GM12873 (cell line): ENCODE data around the gene RTN4R.

Experiments
- TF ChIP-seq, protein P1 (sequence below): IDR thresholded peaks from 2 replicates; pipeline ENCODE4 v1.5.1; 2012; ENCODE audit warnings: low read depth, mild to moderate bottlenecking, moderate library complexity, low read length, control low read depth; ENCODE audit not compliant: insufficient read depth; ENCODE audit errors: missing control alignments

The RTN4R gene

DNA sequence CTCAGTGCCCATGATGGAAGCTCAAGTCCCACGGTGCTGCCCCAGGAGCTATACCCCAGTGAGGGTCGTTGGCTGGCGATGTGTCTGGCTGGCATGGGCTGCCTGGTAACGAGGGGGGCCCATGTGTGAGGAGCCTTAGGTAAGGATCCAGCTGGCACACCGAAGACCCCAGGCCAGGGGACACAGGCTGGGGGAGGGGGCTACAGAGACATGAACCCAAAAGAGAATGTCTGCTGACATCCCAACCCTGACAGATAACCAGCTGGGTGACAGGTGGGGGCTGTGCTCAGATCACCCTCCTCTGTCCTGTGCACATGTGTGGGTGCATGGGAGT, 39.2 kb downstream of the RTN4R start:
- TF ChIP-seq, protein P1, sequence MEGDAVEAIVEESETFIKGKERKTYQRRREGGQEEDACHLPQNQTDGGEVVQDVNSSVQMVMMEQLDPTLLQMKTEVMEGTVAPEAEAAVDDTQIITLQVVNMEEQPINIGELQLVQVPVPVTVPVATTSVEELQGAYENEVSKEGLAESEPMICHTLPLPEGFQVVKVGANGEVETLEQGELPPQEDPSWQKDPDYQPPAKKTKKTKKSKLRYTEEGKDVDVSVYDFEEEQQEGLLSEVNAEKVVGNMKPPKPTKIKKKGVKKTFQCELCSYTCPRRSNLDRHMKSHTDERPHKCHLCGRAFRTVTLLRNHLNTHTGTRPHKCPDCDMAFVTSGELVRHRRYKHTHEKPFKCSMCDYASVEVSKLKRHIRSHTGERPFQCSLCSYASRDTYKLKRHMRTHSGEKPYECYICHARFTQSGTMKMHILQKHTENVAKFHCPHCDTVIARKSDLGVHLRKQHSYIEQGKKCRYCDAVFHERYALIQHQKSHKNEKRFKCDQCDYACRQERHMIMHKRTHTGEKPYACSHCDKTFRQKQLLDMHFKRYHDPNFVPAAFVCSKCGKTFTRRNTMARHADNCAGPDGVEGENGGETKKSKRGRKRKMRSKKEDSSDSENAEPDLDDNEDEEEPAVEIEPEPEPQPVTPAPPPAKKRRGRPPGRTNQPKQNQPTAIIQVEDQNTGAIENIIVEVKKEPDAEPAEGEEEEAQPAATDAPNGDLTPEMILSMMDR, result no peak

DNA sequence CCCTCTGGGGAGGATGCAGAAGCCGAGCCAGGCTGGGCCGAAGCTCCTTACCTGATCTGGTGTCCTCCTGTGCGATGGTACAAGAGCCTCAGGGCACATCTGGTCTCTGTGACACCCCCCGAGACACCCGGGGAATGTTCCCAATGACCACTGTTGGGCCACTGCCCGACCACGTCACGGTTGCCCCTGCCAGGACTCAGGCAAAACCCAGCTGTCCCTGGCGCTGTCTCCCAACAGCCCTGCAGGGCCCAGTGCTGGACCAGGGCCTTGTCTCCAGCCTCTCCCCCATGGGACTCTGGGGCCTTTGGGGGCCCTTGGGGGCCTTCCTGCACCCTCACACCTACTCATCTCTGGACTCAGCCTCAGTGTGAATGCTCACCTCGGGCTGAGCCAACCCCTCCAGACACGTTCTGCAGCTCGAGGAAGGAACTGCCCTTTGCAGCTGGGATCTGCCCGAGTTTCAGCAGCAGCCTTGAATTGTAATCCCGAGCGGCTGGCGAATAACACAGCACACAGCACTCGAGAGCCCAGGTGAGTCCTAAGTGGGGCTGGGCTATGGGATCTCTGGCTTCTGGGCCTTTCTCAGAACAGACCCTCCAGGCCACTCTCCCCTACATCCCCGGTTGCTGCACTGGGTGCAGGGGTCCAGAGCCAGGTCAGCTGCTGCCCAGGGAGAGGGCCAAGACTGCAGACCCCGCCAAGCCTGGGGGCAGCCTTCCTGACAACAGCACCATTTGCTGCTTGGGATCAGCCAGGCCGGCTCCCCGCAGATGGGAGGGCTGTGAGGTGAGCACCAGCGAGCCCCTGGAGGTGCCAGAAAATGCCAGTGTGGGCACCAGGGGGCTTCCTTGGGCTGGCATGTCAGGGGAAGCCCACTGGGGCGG, 39.8 kb downstream of the RTN4R start:
- TF ChIP-seq, protein P1, result no peak

DNA sequence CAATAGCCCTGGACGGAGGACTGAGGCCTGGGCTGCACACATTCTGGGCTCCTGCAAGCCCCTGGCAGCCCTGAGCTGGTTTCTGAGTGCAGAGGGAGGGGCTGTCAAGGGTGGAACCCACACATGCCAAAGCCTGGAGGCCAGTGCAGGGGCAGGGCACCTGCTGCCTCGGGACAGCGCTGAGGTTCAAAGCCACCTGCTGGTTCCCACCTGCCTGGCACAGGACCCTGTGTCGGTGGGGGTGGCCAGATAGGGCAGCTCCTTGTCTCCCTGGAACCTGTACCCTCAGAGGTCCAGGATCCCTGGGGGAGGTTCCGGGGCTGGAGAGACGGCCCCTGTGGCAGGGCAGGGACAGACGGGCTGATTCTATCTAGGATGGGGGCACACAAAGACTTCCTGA, 40.8 kb downstream of the RTN4R start:
- TF ChIP-seq, protein P1, result no peak

DNA sequence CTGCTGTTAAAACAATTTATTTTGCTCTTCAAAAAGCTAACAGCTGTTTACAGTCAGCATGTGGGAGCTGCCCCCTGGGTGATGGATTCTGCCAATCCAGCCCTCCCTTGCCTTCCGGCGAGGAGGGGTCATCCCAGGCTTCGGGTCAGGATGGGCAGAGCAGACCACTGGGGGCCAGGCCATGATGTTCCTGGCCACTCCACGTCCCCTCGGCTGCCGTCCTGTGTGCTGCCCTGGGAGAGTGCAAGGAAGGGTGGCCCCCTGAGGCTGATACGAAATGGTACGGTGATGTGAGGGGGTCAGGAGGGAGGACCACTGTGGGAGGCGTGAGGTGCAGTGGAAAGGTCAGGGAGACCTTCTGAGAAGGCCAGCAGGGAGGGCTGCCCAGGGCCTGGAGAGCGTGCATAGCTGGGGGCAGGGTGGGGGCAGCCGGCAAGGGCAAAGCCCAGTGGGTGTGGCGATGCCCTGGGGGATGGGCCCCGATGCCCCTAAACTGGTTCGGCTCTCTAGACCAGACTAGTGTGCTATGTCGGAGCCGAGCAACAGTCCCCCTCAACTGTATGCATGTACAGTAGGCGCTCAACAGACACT, 41.3 kb downstream of the RTN4R start:
- TF ChIP-seq, protein P1, result no peak

DNA sequence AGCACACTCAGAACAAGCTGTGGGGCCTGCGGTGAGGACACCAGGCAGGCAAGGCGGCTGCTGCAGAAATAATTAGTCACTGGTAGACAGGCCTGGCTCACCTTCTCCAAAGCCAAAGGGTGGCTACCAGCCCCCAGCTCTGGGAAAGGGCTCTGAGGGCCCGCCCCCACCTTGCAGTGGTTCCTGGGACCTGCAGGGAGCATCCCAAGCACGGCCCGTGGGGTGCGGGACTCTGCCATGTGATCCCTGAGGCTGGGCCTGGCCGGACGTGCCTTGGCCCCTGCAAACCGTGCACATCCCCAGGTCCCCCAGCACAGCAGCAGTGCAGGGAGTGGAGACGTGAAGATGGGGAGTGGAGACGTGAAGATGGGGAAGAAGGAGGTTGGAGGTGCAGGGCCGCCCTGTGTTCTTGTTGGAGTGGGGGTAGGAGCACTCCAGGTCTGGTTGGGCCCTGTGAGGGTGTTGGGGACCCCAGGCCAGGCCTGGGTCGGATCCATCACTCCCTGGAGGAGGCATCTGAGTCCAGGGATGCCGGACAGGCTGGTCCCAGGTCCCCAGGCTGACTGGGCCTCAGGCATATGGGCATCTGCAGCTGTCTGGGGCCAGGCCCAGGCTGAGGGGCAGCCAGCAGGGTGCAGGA, 41.9 kb downstream of the RTN4R start:
- TF ChIP-seq, protein P1, result no peak

DNA sequence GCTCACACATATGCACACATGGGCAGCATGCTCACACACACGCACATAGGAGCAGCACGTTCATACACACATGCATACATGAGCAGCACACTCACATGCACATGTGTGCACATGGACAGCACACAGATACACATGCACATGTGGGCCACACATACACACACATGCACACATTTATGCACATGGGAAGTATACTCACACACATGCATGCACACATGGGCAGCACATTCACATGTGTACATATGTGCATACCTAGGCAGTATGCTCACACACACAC, 42.5 kb downstream of the RTN4R start:
- TF ChIP-seq, protein P1, result no peak

DNA sequence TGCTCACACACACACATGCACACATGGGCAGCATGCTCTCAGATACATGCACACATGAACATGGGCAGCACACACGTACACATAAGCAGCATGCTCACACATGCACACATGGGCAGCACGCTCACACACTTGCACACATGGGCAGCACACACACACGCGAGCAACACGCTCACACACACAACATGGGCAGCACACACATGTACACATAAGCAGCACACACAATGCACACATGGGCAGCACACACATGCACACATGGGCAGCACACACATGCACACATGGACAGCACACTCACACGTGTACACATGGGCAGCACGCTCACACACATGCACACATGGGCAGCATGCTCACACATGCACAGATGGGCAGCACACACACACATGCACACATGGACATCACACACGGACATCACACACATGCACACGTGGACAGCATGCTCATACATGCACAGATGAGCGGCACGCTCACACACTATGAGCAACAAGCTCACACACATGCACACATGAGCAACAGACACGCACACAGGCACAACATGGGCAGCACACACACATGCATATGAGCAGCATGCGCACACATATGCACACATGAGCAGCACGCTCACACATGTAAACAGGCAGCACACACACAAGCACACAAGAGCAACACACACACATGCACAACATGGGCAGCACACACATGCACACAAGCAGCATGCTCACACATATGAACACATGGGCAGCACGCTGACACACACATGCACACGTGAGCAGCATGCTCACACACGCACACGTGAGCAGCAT, 43.0 kb downstream of the RTN4R start:
- TF ChIP-seq, protein P1, result no peak
